NCI-H1092 (cell line): ENCODE results near the gene CCDC181.

ENCODE experiments used
- DNase-seq: peaks from one replicate; lab custom pipeline; 2025; lab: John Stamatoyannopoulos, UW

Gene CCDC181

DNA sequence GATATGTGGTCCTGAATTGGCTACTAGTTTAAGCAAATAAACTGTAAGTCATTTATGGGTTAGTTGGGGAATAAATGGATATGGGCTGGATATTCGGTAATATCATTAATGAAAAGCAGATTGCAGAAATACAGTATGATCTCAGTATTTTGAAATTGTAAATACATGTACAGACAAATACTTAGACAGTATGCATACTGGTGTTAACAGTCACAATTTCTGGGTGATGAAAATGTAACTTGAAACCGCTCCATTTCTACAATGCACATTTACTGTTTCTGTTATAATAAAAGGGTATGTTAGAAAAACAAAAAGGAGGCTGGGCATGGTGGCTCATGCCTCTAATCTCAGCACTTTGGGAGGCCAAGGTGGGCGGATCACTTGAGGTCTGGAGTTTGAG is 31.3 kb downstream of the CCDC181 start:
- DNase-seq = no peak

- DNase-seq = no peak
Observed at GRCh38 chr1:169392406-169392805, 34.9 kb downstream of the CCDC181 start.

DNA sequence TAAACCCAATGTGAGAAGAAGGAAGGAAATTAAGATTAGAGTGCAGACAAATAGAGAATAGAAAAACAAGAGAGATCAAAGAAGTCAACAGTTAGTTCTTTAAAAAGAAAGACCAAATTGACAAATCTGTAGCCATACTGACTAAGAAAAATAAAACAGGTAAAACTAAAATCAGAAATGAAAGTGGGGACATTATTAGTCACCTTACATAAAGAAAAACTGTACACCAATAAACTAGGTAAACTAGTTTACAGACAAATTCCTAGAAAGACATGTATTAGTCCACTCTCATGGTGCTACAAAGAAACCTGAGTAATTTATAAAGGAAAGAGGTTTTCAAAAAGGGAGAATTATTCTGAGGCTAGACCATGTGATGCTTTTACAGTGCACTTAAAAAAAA is 37.0 kb downstream of the CCDC181 start:
- no peak for DNase-seq

- DNase-seq = no peak
Observed at GRCh38 chr1:169387399-169387798, 39.9 kb downstream of the CCDC181 start.

DNA sequence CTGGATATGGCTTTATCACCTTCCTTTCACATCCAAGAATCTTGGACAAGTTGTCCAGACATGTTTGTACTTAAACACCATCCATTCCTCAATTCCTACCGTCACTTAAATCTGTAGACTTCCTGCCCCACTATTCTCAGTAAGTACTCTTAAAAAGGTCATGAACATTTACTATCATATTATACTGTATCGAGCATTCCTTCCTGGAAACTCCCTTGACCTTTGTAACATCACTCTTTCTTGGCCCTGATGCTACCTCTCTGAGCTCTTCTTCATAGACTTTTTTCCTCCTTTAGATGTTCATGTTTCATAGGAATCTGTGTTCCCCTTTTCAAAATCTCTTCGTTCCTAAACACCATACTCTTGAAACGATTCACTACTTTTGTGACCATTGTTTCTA is 43.8 kb downstream of the CCDC181 start:
- DNase-seq = no peak

DNA sequence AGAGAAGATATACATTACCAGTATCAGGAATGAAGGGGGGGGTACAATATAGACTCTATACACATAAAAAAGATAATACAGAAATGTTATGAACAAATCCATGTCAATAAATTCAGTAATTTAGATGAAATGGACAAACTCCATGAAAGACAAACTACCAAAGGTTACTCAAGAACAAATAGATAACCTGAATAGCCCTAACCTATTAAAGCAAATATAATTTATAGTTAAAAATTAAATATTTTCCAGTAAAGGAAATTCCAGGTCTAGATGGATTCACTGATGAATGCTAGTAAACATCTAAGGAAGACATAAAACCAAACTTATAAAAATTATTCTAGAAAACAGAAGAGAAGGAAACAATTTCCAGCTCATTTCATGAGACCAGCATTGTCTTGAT is 46.1 kb downstream of the CCDC181 start:
- DNase-seq = no peak

DNA sequence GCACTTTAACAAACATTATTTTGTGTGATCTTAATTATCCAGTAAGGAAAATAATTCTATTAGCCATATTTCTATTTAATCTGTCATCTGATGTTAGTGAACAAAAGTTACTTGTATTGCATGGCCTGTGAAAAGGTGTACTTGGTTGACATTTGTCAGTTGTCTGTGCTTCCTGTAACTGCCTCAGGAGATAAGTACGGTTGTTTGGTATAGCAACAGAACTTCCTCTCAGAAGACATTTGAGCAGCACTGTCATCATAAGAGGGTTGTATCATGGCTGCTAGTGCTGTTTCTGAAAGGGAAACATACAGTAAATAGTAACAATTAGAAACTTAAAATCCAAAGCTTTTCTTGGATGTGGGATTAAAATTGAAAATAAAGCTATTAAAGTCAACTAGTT is 55.9 kb downstream of the CCDC181 start:
- DNase-seq = no peak

GRCh38 chr1:169368406-169368769 is 58.9 kb downstream of the CCDC181 start:
- peak; percentile 15 for DNase-seq

GRCh38 chr1:169367686-169368405 is 59.4 kb downstream of the CCDC181 start, which contains the start of the genes BLZF1 and NME7:
TSS of gene BLZF1 (plus strand) at chr1:169368195. CDS start at chr1:169369523, 1,328 bp downstream.
TSS of gene NME7 (minus strand) at chr1:169367797. CDS start at chr1:169367710, 87 bp downstream.
- peak; percentile 96 for DNase-seq

- DNase-seq = no peak
Observed at GRCh38 chr1:169367096-169367685, 60.1 kb downstream of the CCDC181 start.

GRCh38 chr1:169364948-169365347 is 62.3 kb downstream of the CCDC181 start:
- no peak for DNase-seq

- DNase-seq = no peak
Observed at GRCh38 chr1:169363046-169363730, 64.1 kb downstream of the CCDC181 start.

DNA sequence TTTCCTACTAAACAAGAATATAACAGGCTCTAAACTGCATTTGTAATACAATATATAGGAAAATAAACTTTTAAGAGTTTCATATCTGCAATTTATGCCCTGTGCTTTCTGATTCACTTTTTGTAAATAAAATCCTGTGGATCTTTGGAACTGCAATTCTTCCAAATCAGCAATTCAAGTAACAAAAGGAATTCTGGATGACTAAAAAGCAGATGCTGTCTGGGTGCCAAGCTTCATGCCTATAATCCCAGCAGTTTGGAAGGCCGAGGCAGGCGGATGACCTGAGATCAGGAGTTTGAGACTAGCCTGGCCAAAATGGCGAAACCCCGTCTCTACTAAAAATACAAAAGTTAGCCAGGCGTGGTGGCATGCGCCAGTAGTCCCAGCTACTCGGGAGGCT is 66.0 kb downstream of the CCDC181 start:
- no peak for DNase-seq

DNA sequence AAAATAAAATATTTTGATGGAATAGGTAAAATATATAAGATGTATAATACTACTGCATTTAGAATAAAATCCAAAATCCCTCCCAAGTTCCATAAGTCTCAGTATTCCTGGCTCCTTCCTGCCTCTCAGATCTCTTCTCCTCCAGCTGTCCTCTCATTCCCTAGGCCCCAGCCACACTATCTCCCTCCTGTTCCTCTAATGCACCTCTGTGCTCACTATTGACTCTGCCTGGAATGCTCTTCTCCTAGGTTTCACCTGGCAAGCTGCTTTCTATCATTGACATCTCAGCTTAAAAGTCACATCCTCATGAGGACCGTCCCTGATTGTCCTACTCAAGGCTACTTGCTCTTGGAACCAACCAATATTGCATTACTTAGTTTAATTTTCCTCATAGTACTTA is 66.9 kb downstream of the CCDC181 start:
- DNase-seq = no peak

DNA sequence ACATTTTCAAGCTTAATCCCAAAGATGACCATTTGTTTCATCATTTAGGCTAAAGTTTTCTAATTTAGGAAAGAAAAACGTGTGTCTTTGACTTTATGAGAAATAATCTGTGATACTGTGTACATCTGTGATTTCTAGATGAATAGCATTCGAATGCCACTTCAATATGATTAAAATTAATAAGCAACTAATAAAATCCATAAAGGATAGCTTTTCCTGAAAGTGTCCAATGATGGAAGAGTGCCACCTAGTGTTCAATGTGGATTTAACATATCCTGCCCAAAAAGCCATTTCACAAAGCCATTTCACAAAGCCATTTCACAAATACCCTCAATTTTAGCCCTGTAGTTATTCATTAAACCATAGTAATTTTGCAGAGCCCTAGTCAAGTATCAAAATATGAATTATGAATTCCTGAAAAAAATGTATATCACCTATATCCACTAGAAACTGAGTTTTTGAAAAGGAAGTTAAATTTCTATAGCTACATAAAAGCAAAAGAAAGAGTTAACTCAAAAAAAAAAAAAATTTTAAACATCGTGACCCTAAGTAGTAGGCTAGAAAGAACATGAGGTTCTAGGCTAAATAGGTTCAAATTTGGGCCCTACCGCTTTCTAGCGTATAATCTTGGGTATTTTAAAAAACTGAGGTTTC is 78.8 kb downstream of the CCDC181 start:
- peak; percentile 50 for DNase-seq

- DNase-seq = no peak
Observed at GRCh38 chr1:169347688-169348382, 79.4 kb downstream of the CCDC181 start.

- DNase-seq = no peak
Observed at GRCh38 chr1:169346036-169346589, 81.2 kb downstream of the CCDC181 start.

DNA sequence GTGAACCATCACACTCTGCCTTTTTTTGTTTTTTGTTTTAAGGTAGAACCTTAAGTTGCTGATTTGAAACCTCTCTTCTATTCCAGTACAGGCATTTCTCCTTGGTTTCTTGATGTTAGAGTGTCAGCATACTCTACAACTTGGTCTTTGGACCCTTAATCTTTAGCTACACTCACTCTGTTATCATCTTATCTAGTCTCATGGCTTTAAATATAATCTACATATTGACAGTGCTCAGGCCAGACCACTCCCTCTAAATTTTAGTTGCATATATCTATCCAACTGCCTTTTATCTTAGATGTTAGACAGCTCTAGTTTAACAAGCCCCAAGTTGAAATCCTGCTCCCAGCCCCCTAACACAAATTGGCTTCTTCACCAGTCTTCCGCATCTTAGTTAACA is 81.8 kb downstream of the CCDC181 start:
- no peak for DNase-seq
